DND-41 (cell line): ENCODE data around the gene CCDC18.

Experiments used
- ATAC-seq: fragments of 200-7000 bp; cut with Tn5 transposase; 3 replicates; pipeline ENCODE4 v1.9.1; 2021; ENCODE audit warnings: low read depth; ENCODE audit not compliant: insufficient read depth
- DNase-seq: peaks from one replicate; pipeline ENCODE4 v3.0.0-alpha.2; 2020
- H2AFZ ChIP-seq: 2 replicates; pipeline ENCODE4 v1.6.0; 2012; ENCODE audit warnings: low read depth, low read length
- H3K27ac ChIP-seq: 2 replicates; pipeline ENCODE4 v1.5.1; 2012; ENCODE audit warnings: low read length, inconsistent platforms
- H3K27me3 ChIP-seq: fragments of 200-600 bp; sonication (generic); 2 replicates; pipeline ENCODE4 v1.6.0; 2012; ENCODE audit warnings: low read length, mild to moderate bottlenecking, inconsistent platforms; ENCODE audit not compliant: insufficient read depth, poor library complexity
- H3K36me3 ChIP-seq: 2 replicates; pipeline ENCODE4 v1.5.1; 2012; ENCODE audit warnings: low read length, inconsistent platforms; ENCODE audit not compliant: insufficient read depth
- H3K4me1 ChIP-seq: 2 replicates; pipeline ENCODE4 v1.5.1; 2012; ENCODE audit warnings: mild to moderate bottlenecking, low read length; ENCODE audit not compliant: insufficient read depth
- H3K4me2 ChIP-seq: 2 replicates; pipeline ENCODE4 v1.6.0; 2012; ENCODE audit warnings: mild to moderate bottlenecking, moderate library complexity, low read length, inconsistent platforms; ENCODE audit not compliant: insufficient read depth
- H3K4me3 ChIP-seq, 2 experiments: fragments of 200-600 bp in 1 of 2; shearing (Covaris generic) in 1 of 2; 2 replicates each; pipeline ENCODE4 v1.5.1; 2012 to 2016; ENCODE audit warnings: inconsistent platforms in 2 of 2, low read length in 2 of 2, mild to moderate bottlenecking in 2 of 2, low read depth in 1 of 2, moderate library complexity in 1 of 2
- H3K79me2 ChIP-seq: 2 replicates; pipeline ENCODE4 v1.6.0; 2012; ENCODE audit warnings: low read length, inconsistent platforms; ENCODE audit not compliant: insufficient read depth
- H3K9ac ChIP-seq: 2 replicates; pipeline ENCODE4 v1.6.0; 2012; ENCODE audit warnings: low read depth, mild to moderate bottlenecking, inconsistent platforms, low read length, moderate library complexity
- H3K9me3 ChIP-seq: 2 replicates; pipeline ENCODE4 v1.5.1; 2012; ENCODE audit warnings: low read length, moderate library complexity, mild to moderate bottlenecking, inconsistent platforms; ENCODE audit not compliant: insufficient read depth, severe bottlenecking
- H4K20me1 ChIP-seq: 2 replicates; pipeline ENCODE4 v1.6.0; 2012; ENCODE audit warnings: low read length; ENCODE audit not compliant: insufficient read depth
- EZH2 ChIP-seq: IDR thresholded peaks from 3 replicates; pipeline ENCODE4 v1.6.1; 2012; ENCODE audit warnings: borderline replicate concordance, low read depth, mild to moderate bottlenecking, moderate library complexity, low read length, inconsistent platforms; ENCODE audit not compliant: severe bottlenecking
- TF ChIP-seq, protein P1 (sequence below): IDR thresholded peaks from 2 replicates; pipeline ENCODE4 v1.5.1; 2012; ENCODE audit warnings: borderline replicate concordance, low read length, moderate library complexity, mild to moderate bottlenecking; ENCODE audit not compliant: poor library complexity, severe bottlenecking; ENCODE audit errors: extremely low read depth

The CCDC18 gene

DNA sequence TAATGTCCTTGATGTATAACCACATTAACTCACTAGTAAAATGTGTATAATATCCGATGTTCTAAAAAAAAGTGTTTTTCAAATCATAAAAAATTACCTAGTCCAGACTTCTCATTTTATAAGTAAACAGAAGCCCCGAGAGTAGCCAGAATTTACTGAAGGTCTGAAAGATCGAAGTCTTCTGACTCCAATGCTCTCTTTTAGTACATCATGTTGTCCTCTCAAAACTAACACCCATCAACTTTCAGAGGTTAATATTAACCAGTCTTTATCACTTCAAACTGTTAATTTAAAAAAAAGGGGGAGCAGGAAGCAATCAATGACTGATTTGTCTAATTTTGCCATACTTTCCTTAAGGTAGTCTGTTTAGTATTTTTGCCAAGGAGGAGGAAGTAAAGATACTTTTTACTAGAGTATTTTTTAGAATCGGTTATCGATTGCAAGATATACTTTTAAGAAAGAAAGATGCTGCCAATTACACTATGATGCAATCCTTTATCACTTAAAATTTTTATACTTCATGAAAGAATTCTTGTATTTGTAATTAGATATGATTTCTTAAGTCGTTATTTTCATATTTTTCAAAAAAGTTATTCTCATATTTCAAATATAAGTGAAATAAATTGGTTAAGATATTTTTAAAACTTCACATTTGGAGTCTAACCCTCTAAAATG, 25.5 kb downstream of the CCDC18 start:
- Histone ChIP-seq H3K9ac (no peak overlapping the region), H3K27ac (no peak overlapping the region), H3K4me3 (no peak overlapping the region), H2AFZ (no peak overlapping the region), H4K20me1 (no peaks in the 10 kb centered on the region), H3K9me3 (no peaks in the 10 kb centered on the region), H3K27me3 (no peaks in the 10 kb centered on the region), H3K36me3 (peaks cover 79% of the 10 kb centered on the region), H3K4me2 (no peak overlapping the region), H3K4me1 (no peaks in the 10 kb centered on the region), H3K79me2 (no peaks in the 10 kb centered on the region)
- ATAC-seq (no peak), DNase-seq (no peak)
- TF ChIP-seq, protein P1, sequence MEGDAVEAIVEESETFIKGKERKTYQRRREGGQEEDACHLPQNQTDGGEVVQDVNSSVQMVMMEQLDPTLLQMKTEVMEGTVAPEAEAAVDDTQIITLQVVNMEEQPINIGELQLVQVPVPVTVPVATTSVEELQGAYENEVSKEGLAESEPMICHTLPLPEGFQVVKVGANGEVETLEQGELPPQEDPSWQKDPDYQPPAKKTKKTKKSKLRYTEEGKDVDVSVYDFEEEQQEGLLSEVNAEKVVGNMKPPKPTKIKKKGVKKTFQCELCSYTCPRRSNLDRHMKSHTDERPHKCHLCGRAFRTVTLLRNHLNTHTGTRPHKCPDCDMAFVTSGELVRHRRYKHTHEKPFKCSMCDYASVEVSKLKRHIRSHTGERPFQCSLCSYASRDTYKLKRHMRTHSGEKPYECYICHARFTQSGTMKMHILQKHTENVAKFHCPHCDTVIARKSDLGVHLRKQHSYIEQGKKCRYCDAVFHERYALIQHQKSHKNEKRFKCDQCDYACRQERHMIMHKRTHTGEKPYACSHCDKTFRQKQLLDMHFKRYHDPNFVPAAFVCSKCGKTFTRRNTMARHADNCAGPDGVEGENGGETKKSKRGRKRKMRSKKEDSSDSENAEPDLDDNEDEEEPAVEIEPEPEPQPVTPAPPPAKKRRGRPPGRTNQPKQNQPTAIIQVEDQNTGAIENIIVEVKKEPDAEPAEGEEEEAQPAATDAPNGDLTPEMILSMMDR, result no peak
- no peak for TF ChIP-seq EZH2

DNA sequence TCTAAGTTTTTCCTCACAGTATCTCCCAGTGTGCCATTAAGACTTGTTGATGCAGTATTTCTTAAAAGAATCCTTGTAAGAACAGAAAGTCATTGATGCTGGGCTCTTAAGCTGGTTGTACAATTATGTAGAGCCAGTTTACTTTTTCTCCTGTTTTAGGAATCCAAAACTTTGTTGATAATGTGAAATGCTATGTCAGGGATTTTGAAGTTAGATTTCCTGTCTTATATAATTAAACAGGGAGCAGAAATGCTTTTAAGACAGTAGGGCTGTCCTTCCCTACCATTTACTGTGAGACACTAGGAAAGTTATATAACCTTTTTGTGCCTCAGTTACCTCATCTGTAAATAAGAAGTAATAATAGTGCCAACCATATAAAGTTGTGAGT, 26.0 kb downstream of the CCDC18 start:
- no peak overlapping the region for H3K27ac ChIP-seq
- H3K9ac ChIP-seq, result no peak overlapping the region
- no peaks in the 10 kb centered on the region for H3K27me3 ChIP-seq
- H2AFZ ChIP-seq, result no peak overlapping the region
- no peak overlapping the region for H3K4me3 ChIP-seq
- TF ChIP-seq, protein P1, result no peak
- no peak for TF ChIP-seq EZH2
- peaks cover 79% of the 10 kb centered on the region for H3K36me3 ChIP-seq
- no peaks in the 10 kb centered on the region for H4K20me1 ChIP-seq
- ATAC-seq (no peak), DNase-seq (no peak)
- no peaks in the 10 kb centered on the region for H3K79me2 ChIP-seq
- H3K4me2 ChIP-seq, result no peak overlapping the region
- no peaks in the 10 kb centered on the region for H3K9me3 ChIP-seq
- no peaks in the 10 kb centered on the region for H3K4me1 ChIP-seq

DNA sequence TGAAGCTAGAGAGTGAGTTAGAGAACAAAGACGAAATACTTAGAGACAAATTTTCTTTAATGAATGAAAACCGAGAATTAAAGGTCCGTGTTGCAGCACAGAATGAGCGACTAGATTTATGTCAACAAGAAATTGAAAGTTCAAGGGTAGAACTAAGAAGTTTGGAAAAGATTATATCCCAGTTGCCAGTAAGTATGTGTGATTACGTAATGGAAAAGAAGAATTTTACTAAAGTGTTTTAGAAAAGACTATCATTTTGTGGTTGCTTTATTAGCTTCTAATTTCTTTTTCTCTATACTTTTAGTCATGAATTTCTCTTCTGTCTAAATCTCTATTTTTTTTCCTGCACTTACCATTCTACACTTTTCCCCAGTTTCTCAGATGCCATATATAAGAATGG, 26.7 kb downstream of the CCDC18 start:
- peaks cover 78% of the 10 kb centered on the region for H3K36me3 ChIP-seq
- H3K9ac ChIP-seq, result no peak overlapping the region
- no peak for ATAC-seq
- no peak overlapping the region for H3K4me2 ChIP-seq
- TF ChIP-seq, protein P1, result no peak
- TF ChIP-seq EZH2, result no peak
- H3K4me1 ChIP-seq, result no peaks in the 10 kb centered on the region
- no peak overlapping the region for H3K27ac ChIP-seq
- H3K4me3 ChIP-seq, result no peak overlapping the region
- no peak for DNase-seq
- no peaks in the 10 kb centered on the region for H3K27me3 ChIP-seq
- no peaks in the 10 kb centered on the region for H3K79me2 ChIP-seq
- no peak overlapping the region for H2AFZ ChIP-seq
- no peaks in the 10 kb centered on the region for H4K20me1 ChIP-seq
- H3K9me3 ChIP-seq, result no peaks in the 10 kb centered on the region
